Renal cortical epithelial cell (primary cell): ENCODE results near the gene KRTAP5-10. TPM values are rescaled to one million over a fixed set of nuclear protein-coding genes. Genes with fewer than 3 reads are reported as not detected.
A peak's percentile ranks its signal among the peaks of the same experiment; 100 is the strongest.
"Not testable (repeated sequence)": the region's sequence is repeated elsewhere in the genome, so short reads cannot be mapped to it uniquely, and the experiment has no call there.

Experiments used
- DNase-seq: peaks from one replicate; pipeline ENCODE4 v3.0.0-alpha.2; 2011; ENCODE audit warnings: low read depth
- total RNA-seq: library from RNA; depleted of rRNA; stranded (reverse); fragments of >200 nt; gene quantifications from 2 replicates; pipeline ENCODE4 v1.2.3, GENCODE V29; 2014

Gene KRTAP5-10
- total RNA-seq, 1 donor from 2014 or later = not detected

DNA sequence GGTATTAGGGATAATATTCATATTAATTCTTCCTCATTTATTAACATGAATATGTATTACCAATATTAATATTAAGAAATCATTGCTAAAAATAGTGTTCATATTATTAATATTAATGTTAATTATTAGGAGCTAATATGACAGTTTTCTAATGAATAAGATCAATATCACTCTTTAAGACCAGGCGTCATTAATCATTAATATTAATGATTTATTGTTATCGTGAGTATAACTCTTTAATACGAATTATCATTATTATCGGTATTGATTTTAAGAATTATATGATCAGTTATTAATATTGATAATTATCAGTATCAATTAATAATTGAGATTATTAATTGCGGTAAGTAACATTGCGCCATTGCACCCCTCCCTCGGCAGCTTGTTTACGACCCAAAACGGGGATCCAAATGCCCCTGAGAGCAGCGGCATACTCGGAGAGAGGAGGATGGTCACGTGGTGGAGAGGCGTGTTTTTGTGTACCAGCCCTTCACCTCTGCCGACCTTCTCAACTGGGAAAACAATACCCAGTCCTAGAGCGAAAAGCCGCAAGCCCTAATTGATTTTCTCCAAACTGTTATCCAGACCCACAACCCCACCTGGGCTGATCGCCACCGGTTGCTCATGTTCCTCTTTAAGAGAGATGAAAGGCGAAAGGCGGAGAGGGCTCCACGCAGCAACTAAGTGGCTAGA is 46.0 kb downstream of the KRTAP5-10 start:
- DNase-seq = not testable (repeated sequence)

DNA sequence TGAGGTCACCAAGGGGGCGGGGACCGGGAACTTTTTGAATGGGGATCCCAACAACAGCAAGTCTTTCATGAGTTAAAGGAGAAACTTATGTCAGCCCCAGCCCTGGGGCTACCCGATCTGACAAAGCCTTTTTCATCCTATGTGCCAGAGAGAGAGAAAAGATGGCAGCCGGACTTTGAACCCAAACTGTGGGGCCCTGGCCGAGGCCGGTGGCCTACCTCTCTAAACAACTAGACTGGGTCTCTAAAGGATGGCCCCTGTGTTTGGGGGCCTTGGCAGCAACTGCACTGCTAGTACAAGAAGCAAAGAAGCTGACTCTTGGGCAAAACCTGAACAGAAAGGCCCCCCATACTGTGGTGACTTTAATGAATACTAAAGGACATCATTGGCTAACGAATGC is 48.6 kb downstream of the KRTAP5-10 start:
- not testable (repeated sequence) for DNase-seq

DNA sequence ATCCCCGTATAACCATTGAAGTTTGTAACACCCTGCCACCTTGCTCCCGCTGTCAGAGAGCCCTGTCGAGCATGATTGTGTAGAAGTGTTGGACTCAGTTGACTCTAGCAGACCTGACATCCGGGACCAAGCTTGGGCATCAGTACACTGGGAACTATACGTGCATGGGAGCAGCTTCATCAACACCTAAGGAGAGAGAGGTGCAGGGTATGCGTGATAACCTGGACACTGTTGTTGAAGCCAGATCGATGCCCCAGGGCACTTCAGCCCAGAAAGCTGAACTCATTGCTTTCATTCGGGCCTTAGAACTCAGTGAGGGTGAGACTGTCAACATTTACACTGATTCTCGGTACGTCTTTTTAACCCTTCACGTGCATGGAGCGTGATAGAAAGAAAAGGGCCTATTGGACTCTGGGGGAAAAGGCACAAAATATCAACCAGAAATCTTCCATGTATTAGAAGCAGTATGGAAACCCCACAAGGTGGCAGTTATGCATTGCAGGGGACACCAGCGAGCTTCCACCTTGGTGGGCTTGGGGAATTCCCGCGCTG is 49.1 kb downstream of the KRTAP5-10 start:
- not testable (repeated sequence) for DNase-seq

DNA sequence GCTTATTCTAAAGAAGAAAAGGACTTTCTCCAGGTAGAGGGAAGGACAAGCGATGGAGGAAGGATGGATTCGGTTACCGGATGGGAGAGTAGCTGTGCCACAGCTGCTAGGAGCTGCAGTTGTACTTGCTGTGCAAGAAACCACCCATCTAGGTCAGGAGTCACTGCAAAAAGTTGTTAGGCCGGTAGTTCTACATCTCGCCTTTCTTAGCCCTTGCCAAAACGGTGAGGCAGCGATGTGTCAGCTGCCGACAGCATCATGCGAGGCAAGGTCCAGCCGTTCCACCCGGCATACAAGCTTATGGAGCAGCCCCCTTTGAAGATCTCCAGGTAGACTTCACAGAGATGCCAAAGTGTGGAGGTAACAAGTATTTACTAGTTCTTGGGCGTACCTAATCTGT is 49.6 kb downstream of the KRTAP5-10 start:
- DNase-seq = peak; percentile 6

Other genes starting within 250 kb of the KRTAP5-10 start
- gene DHCR7, start 117.2 kb upstream of the KRTAP5-10 start, total RNA-seq = 28.0 and 58.7 TPM in 2 replicates
- 68.9 and 80.6 TPM in 2 replicates for gene NADSYN1, start 112.4 kb upstream of the KRTAP5-10 start, total RNA-seq
- gene KRTAP5-7, start 38.3 kb upstream of the KRTAP5-10 start, total RNA-seq = not detected in 2 replicates
- gene KRTAP5-8, start 27.5 kb upstream of the KRTAP5-10 start, total RNA-seq = not detected in 2 replicates
- gene KRTAP5-9, start 17.1 kb upstream of the KRTAP5-10 start, total RNA-seq = not detected in 2 replicates
- not detected in 2 replicates for gene KRTAP5-11, start 17.3 kb downstream of the KRTAP5-10 start, total RNA-seq